Activated T-cell treated with anti-CD3 and anti-CD28 coated beads, Interleukin-2, amount 50 U/mL, for 1 hour (primary cell): ENCODE results near the gene HOXB4.
A peak's percentile ranks its signal among the peaks of the same experiment; 100 is the strongest.

Experiments used
- DNase-seq: peaks from one replicate; pipeline ENCODE4 v3.0.0-alpha.2; 2020

Gene HOXB4

DNA sequence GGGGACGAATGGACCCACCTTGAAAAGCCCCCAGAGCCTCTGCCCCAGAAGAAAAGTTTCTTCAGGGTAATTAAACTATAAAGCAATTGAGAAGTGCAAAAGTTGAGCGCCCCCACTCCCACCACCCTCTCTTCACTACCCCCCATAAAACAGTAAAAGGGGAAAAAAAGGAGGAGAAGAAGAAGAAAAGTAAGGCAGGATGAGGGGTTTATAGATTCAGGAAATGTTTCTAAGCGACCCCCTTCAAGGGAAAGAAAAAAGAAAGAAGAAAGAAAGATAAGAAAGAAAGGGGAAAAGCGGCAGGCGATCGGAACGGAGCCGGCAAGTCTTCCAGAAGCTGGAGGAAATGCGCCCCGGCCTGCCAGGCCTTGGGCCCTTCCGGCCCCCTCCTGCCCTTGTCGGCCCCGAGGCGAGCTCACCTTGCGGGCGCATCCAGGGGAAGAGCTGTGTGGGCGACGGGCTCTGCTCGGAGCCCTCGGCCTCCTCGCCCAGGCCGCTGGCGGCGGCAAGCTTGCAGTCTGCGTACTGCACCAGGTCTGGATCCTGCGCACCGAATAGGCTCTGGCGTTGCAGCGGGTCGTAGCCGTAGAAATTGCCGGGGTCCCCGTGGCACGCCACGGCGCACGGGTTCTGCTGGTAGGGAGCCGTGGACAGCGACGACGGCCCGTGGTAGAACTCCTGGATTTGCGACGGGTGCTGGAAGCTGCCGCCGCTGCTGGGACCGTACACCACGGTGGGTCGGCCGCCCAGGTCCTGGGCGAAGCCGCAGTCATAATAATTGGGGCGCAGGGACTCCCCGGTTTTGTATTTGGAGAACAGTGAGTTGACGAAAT, 35.9 kb upstream of the HOXB4 start:
- peak; percentile 62 for DNase-seq

DNA sequence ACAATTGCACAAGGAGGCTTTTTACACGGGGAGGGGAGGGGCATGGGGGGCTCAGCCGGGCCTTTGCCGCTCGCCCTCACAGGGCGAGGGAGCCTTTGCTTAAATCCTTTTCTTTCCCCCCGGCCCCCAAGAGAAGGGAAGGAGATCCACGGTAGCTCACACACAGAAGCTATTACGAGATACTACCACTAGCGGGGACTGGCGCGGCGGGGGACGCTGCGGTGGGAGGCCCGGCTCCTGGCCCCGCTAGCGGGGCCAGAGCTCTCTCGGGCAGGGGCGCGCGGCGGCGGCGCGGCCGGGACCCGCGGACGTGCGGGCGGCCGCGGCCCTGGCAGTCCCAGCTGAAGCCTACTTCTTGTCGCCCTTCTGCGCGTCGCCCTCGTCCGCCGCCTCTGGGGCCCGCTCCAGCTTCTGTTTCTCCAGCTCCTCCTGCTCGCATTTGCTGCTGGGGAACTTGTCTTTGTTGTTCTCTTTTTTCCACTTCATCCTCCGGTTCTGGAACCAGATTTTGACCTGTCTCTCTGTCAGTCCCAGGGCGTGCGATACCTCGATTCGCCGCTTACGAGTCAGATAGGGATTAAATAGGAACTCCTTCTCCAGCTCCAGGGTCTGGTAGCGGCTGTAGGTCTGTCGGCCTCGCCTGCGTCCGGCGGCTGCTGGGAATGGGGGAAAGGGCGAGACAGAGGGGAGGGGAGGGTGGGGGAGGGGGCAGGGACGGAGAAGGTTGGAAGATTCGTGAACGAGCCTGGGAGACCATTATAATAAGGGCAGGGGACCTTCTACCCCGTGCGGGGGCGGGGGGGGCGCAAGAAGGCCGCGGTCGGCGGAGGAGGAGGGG, 34.9 kb upstream of the HOXB4 start:
- DNase-seq, result peak; percentile 63

DNA sequence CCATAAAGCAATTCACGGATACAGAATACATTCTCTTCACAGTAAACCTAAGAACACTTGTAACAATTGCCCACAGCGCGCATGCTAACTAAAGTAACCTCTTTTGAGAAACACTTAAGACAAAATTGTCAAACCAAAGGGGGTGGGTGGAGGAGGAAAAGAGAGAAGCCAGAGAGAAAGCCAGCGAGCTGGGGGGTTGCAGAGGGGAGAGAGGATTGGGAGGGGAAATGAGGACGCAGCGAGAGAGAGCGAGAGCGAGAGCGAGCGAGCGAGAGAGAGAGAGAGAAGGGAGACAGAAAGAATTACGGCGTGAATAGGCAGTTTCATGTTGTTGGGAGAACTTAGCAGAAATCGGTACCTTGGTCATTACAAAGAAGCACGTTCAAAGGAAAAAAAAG, 34.3 kb upstream of the HOXB4 start:
- no peak for DNase-seq

DNA sequence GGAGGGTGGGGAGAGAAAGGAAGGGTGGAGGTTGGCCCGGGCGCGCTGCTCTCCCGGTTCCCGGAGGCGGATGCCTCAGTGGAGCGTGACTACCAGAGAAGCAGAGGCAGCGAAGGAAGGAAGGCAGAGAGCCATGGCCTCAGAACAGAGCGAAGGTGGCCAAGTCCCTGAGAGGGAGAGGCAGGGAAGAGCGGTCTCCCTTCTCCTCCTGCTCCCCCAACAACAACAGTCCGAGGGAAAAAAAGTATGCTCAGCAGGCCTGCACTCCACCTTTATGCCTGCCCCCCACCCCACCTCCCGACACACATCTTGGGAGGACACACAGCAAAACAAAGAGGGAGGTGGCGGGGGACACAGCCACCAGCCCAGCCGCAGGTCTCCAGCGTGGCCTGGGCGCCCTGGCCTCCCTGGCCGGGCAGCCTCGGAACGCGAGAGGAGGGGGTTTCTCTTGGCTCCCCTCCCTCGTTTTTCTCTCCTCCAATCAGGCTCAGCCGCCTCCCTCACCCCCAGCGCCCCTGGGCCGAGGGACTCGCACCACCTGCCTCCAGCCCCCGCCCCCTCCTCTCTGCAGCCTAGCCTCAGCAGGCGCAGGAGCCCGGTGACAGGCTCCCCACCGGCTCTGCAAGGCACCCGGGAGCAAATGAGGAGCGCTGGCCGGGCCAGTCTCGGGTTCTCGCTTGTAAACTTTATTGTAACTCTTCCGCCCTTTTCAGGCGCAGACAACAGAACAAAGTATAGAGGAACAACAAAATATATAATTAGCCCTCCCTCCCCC, 33.7 kb upstream of the HOXB4 start:
- no peak for DNase-seq

DNA sequence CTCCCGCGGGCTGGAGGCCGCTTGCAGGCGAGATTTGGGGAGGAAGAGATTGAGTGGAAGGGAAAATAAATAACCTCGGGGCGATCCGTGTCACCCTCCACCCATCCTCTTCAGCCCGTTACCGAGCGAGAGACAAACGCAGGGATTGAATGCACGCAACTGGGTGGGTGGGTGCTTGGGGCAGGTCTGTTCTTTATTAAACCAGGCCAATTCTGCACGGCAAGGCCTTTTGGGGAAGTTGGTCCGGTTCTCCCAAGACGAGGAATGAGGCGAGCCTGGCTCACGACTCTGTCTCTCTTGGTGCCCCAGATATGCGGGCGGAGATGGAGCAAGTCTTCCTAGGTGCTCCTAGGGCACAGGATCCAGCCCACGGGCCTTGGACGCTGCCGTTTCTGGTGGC, 33.1 kb upstream of the HOXB4 start:
- no peak for DNase-seq

- DNase-seq, result peak; percentile 65
Measured at GRCh38 chr17:48610282-48611211, 32.4 kb upstream of the HOXB4 start, which contains the start of gene HOXB7. Gene HOXB7 (minus strand): TSS chr17:48611017. CDS start chr17:48610918, 99 bp downstream.

DNA sequence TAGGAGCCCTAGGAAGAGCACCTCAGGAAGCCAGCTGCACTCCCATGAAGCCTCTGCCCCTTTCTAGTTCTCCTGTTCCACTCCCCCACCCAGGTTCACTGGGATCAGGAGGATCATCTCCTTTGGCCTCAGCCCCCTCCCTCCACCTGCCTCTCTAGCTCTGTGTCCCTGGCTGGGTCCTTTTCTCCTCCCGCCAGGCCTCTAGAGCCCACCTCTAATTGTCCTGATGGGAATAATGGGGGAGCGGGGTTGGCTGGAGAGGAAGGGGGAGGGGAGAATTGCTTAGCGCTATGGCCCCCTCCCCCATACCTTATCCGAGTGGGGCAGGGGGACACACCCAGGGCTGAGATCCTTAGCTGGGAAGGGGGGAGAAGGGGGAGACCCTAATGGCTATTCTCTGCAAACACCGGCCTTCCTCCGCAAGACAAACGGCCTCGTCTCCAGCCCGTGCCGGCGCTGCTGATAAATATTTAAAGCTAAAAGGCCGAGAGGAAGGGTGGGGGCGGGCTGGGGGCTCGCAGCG, 31.7 kb upstream of the HOXB4 start:
- no peak for DNase-seq

- DNase-seq, result no peak
Measured at GRCh38 chr17:48609033-48609432, 30.9 kb upstream of the HOXB4 start.

DNA sequence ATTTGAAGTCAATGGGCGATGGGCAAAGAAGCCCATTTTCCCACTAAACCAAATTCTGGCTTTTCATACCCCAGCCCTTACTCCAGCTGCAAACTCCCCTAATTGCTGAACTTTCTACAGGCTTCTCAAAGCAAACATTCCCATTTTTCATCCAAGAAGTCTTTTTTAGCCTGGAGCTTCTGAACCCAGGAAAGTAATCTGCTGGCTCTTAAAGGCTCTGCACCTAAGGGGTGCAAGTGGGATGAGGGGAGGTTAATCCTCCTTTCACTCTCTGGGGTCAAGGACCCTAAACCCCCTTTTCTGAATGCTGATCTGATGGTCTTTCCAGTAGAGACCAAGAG, 30.3 kb upstream of the HOXB4 start:
- DNase-seq, result no peak

DNA sequence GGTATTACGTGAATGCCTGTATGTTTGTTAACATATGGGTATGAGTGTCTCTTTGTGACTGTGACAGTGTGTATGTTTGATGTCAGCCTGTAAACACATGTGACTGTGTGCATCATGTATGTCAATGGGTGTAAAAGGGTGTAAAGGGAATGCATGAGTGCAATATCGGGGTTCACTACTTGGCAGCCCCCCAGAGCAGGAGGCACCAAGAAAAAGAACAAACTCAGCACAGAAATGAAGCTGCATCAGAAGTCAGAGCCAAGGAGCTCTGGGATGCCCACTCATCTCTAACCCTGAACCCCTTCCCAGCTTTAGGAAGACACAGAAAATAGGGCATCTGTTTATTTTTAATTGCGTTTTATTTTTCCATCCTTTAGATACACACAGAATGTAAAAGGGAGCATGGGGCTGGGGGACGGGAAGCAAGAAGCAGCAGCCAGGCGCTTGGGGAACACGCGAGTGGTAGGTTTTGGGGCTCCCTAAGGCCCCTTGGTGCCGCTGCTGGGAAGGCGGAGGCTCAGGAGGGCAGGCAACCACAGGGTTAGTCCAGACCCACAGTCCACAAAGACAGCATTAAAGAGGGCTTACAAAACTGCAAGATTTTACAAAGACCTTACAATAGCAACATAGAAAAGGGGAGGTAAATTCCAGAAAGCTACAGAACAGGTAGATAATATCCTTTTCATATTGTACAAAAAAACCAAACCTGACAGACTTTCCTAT, 28.9 kb upstream of the HOXB4 start:
- no peak for DNase-seq

- DNase-seq, result no peak
Measured at GRCh38 chr17:48605991-48606891, 28.1 kb upstream of the HOXB4 start.

GRCh38 chr17:48605409-48605919, 27.3 kb upstream of the HOXB4 start:
- DNase-seq, result no peak

DNA sequence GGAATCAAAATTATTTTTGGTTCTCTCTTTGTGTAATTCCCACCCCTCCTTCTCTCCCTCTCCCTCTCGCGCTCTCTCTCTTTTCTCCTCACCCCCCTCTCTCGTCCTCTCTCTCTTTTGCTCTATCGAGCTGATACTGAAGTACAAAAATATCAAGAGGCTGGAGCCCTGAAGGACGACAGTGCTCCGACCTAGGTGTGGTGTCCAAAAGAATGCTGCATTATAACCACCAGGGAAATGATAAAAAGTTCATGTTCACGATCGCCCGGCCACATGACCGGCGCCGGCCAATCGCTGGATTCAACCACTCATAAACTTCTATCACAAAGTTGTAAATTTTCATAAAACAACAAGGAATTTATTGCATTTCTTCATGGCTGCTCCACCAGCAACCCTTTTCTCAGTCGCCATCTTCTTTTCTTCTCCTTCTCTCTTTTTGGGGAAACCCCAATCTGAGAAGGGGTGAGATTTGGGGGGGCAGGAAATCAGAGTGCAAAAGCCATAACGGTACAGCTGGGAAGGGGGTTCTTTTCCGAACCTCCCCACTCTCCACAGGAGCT, 26.7 kb upstream of the HOXB4 start, which contains the start of gene HOXB6:
Gene HOXB6, minus strand, starts transcription at position 217 of the 560 bp plus-strand sequence. CDS start 6,836 bp downstream, outside the sequence.
- DNase-seq, result no peak

GRCh38 chr17:48603959-48604769, 26.0 kb upstream of the HOXB4 start:
- no peak for DNase-seq

GRCh38 chr17:48601539-48602425, 23.6 kb upstream of the HOXB4 start:
- DNase-seq, result no peak

GRCh38 chr17:48601207-48601538, 23.0 kb upstream of the HOXB4 start:
- no peak for DNase-seq
